ENCODE data around the gene CADPS2. TPM values are rescaled to one million over a fixed set of nuclear protein-coding genes. Genes with fewer than 3 reads are reported as not detected.

CADPS2 gene
- total and polyA plus RNA-seq, 8 donors: 7.7 to 27.3 (median 18.6) TPM

DNA sequence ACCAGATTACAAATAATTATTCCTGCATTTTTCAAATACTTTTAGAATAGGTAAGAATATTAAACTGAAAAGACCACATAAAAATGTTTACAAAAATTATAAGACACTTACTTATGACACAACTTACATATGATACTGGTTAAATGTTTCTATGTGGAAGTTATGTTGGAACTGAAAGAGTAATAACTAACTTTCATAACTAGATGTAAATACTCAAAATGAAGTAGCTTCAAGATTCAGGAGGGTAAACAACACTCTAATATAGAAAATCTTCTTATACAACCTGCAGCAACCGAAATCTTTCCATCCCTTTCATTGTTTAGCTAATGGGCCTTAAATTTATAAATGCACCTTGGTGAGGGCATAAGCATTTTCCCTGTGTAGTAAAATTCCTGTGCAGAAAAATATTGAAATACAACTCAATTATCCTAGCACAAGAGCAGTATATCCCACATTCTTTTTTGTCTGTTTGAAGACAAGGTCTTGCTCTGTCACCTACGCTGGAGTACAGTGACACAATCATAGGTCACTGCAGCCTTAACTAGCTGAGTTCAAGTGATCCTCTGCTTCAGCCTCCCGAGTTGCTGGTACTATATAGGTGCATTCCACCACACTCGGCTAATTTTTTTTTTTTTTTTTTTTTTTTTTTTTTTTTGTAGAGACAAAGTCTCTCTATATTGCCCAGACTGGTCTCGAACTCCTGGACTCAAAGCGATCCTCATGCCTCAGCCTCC is 168.7 kb downstream of the CADPS2 start:
- no peak for FAIRE-seq
- ATAC-seq: no peak
- WGBS, 2 donors: 93 to 96% methylated on average over 6 of the region's 6 CpGs

DNA sequence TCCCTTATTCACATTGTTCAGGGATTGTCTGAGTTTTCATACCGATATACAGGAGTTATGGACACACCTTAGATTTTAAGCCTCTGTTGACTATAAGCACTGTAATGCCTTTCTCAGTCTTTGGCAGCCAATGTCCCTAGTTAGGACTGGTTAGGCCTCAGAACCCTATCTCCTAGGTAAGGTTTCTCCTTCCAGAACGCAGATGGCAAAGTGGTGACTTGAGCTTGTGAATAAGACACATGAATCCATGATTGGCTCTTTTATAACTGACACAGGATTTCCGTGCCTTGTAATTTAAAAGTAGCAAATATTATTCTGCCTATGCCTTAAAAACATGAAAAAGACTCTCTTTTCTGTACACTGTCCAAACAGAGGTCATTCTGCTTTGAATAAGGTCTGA is 171.1 kb downstream of the CADPS2 start:
- no peak for FAIRE-seq
- no peak for DNase-seq
- Histone ChIP-seq H3K4me1 (peaks cover 0 to 11% (median 10%) of the 10 kb centered on the region in 3 donors), H3K36me3 (no peaks in the 10 kb centered on the region), H3K9me3 (no peaks in the 10 kb centered on the region), H3K27ac (no peak overlapping the region), H3K27me3 (no peaks in the 10 kb centered on the region), H3K4me3 (no peak overlapping the region)
- no peak for ATAC-seq
- WGBS, 2 donors: 92 to 96% methylated on average over 3 of the region's 3 CpGs
- TF ChIP-seq, protein P1, sequence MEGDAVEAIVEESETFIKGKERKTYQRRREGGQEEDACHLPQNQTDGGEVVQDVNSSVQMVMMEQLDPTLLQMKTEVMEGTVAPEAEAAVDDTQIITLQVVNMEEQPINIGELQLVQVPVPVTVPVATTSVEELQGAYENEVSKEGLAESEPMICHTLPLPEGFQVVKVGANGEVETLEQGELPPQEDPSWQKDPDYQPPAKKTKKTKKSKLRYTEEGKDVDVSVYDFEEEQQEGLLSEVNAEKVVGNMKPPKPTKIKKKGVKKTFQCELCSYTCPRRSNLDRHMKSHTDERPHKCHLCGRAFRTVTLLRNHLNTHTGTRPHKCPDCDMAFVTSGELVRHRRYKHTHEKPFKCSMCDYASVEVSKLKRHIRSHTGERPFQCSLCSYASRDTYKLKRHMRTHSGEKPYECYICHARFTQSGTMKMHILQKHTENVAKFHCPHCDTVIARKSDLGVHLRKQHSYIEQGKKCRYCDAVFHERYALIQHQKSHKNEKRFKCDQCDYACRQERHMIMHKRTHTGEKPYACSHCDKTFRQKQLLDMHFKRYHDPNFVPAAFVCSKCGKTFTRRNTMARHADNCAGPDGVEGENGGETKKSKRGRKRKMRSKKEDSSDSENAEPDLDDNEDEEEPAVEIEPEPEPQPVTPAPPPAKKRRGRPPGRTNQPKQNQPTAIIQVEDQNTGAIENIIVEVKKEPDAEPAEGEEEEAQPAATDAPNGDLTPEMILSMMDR (IDR thresholded peaks at IDR 0.05): no peak
- intact Hi-C loops (cut with DNase I): no loop called here

More for the DNA sequence above, 168.7 kb downstream of the CADPS2 start:
- no peaks in the 10 kb centered on the region for H3K9me3 ChIP-seq
- H3K4me1 ChIP-seq: peaks cover 0 to 11% (median 10%) of the 10 kb centered on the region in 3 donors
- no peaks in the 10 kb centered on the region for H3K27me3 ChIP-seq
- no peak overlapping the region for H3K27ac ChIP-seq
- no peaks in the 10 kb centered on the region for H3K36me3 ChIP-seq
- DNase-seq: no peak
- intact Hi-C loops (cut with DNase I): no loop called here
- TF ChIP-seq, protein P1 (IDR thresholded peaks at IDR 0.05): no peak
- H3K4me3 ChIP-seq: no peak overlapping the region

DNA sequence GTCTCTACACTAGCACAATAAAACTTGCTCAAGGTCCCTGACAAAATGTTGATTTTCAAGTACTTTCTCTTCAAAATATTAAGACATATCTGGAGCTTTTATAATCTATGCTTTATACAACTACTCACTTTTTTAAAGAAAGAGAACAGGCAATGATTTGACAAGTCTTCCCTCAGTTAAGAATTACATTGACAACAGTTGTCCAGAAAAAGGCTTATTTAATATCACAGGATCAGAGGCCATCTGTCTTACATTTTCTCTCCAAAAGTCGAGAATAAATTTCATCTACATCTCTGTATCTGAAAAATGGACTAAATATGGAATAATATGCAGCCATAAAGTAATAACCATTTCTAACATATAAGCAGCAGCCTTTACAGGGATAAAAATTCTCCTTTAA is 175.3 kb downstream of the CADPS2 start:
- H3K27me3 ChIP-seq: no peaks in the 10 kb centered on the region
- no peak for ATAC-seq
- H3K36me3 ChIP-seq: no peaks in the 10 kb centered on the region
- no peak for FAIRE-seq
- no peak overlapping the region for H3K4me3 ChIP-seq
- no peak for DNase-seq
- intact Hi-C loops (cut with DNase I): no loop called here
- TF ChIP-seq, protein P1 (IDR thresholded peaks at IDR 0.05): no peak
- no peak overlapping the region for H3K27ac ChIP-seq
- WGBS, 2 donors: 68 to 87% methylated on average over 1 of the region's 1 CpG
- H3K4me1 ChIP-seq: peaks cover 0 to 11% (median 10%) of the 10 kb centered on the region in 3 donors
- no peaks in the 10 kb centered on the region for H3K9me3 ChIP-seq

DNA sequence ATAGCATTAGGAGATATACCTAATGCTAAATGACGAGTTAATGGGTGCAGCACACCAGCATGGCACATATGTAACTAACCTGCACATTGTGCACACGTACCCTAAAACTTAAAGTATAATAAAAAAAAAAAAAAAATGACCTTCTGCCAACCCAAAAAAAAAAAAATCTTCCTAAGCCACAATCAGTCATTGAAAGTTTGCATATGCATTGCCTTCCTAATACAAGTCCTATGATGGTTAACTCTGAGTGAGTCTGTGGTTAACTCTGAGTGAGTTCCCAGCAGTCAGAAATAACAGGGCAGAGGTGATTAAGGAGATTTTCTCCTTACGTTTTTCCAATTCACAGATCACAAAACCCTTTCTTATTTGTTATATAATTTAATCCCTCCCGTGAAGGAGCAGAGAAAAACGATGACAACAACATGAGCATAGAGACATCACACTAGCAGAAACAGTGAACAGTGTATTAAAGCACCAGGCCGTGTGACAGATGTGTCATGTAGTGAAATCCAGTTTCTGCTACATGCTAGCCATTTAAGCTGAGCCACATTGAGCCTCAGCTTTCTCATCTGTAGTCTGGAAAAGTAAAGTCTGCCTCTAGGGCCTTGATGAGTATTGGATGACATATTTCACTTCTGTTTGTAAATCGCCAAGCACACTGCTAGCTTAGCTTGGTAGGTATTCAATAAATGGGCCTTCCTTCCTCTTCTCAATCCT is 176.2 kb downstream of the CADPS2 start:
- no peak overlapping the region for H3K27ac ChIP-seq
- intact Hi-C loops (cut with DNase I): no loop called here
- peaks cover 0 to 11% (median 10%) of the 10 kb centered on the region in 3 donors for H3K4me1 ChIP-seq
- no peaks in the 10 kb centered on the region for H3K27me3 ChIP-seq
- H3K36me3 ChIP-seq: no peaks in the 10 kb centered on the region
- no peaks in the 10 kb centered on the region for H3K9me3 ChIP-seq
- no peak for ATAC-seq
- no peak overlapping the region for H3K4me3 ChIP-seq
- TF ChIP-seq, protein P1 (IDR thresholded peaks at IDR 0.05): no peak
- DNase-seq: no peak
- no peak for FAIRE-seq
- 91 to 92% methylated on average over 7 of the region's 7 CpGs for WGBS, 2 donors

DNA sequence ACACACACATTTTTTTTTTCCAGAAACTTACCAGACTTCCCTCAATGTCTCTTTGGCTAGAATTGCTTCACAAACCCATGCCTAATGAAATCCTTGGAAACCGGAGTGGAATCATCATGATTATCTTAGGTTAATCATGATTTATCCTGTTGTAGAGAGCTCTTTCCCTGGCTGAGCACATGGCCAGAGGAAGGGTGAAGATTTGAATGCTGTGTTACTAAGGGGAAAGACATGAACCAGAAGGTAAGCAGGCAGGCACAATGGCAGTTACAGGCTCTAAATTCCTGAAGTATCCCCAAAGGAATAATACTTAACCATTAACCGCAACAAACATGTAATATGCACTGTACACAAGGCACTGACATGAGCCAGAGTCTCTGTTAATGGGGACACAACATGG is 179.4 kb downstream of the CADPS2 start:
- Histone ChIP-seq H3K27ac (no peak overlapping the region), H3K4me1 (peaks cover 0 to 6% (median 0%) of the 10 kb centered on the region in 3 donors), H3K27me3 (no peaks in the 10 kb centered on the region), H3K4me3 (no peak overlapping the region), H3K36me3 (no peaks in the 10 kb centered on the region), H3K9me3 (no peaks in the 10 kb centered on the region)
- DNase-seq (no peak), ATAC-seq (no peak), FAIRE-seq (no peak)
- intact Hi-C loops (cut with DNase I): no loop called here
- 73% methylated on average over 2 of the region's 2 CpGs for WGBS, 2 donors
- TF ChIP-seq, protein P1 (IDR thresholded peaks at IDR 0.05): no peak

Measured in pancreas (tissue), 10 donors.